Activated CD4-positive, alpha-beta T cell treated with anti-CD3 and anti-CD28 coated beads, Interleukin-10, Interleukin-2, amounts not matched to agents 100 ng/mL and 50 ng/mL, durations not matched to agents 16 hours and 8 hours (primary cell): ENCODE measurements around the gene WDR35.
"Not testable (repeated sequence)": the region's sequence is repeated elsewhere in the genome, so short reads cannot be mapped to it uniquely, and the experiment has no call there.

Source experiments
- DNase-seq: peaks from one replicate; pipeline ENCODE4 v3.0.0-alpha.2; 2020

WDR35 gene

GRCh38 chr2:19891971-19892370 lies 97.9 kb downstream of the WDR35 start:
- DNase-seq, result not testable (repeated sequence)

- DNase-seq, result no peak
Observed at GRCh38 chr2:19890104-19890503, 99.8 kb downstream of the WDR35 start.

GRCh38 chr2:19888831-19889230 lies 101.1 kb downstream of the WDR35 start:
- DNase-seq, result no peak

DNA sequence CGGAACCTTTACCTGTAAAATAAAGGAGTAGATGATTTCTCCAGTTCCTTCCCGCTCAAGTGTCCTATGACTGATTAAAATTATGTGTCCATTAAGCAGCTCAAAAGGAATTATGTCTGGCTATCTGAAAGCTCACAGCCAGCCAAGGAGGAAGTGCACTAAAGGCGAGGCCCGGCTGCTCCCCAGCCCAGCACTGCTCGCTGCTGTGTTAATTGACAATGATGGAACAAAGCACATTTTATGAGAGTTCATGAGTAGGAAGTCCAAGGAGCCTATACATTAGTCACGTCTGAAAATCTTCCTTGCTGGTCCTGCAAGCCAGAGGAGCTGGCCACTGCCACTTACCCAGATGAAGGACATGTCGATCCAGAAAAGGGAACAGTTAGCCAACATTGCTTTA lies 102.4 kb downstream of the WDR35 start:
- DNase-seq, result no peak

DNA sequence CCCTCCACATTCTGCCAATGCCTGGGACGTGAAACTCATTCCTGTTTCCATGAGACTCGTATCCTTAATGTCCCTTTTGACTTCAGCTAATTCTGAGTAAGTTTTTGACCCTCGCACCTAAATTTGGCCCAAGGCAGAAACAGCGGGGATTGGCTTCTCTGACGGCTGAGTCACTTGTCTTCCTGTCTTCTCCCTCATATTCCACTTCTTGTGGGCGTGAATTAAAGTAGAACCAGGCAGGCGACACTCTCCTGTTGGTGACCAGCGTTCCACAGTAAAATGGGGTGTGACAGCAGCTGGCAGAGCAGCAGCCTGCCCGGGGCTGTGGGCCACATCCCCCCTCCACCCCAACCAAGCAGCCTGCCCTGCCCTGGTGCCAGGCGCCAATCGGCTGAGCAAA lies 103.6 kb downstream of the WDR35 start:
- no peak for DNase-seq

DNA sequence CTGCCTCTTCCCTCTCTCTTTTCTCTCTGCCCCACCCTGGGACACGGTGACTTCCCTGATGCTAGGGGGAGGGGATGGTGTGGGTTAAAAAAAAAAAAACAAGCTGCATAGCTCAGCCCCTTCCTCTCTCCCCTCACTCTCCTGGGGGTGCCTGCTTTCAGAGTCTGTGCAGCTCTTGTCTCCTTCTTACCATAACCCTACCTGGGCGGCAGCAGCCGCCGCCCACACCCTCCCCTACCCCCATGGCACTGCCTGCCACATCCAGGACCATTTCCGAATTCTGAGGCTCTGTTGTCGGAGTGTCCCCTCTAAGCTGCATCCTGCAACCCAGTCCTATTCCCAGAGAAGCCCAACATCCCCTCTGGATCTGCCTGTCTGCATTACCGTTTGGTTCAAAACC lies 104.1 kb downstream of the WDR35 start:
- no peak for DNase-seq

- no peak for DNase-seq
Observed at GRCh38 chr2:19883971-19884720, 105.8 kb downstream of the WDR35 start.

DNA sequence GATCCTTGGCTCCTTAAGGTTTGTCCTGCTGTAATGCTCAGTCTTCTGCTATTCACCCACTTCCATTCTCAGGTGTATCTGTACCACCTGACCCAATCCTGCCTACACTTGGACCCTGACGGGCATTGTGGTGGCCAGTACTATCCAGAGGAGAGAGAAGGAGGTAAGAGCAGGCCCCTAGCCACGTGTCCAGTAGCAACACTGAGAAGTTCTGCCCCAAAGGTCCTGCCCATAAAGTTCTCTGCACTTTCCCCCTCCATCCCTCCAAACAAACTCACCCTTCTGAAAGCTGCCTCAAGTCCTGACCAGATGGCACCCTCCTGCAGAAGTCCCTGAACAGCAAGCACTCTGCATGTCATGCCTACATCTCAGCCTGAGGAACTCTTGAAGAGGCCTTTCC lies 106.4 kb downstream of the WDR35 start:
- no peak for DNase-seq

- DNase-seq, result no peak
Observed at GRCh38 chr2:19882286-19882685, 107.6 kb downstream of the WDR35 start.

- no peak for DNase-seq
Observed at GRCh38 chr2:19881908-19882265, 108.0 kb downstream of the WDR35 start.

- DNase-seq, result no peak
Observed at GRCh38 chr2:19881221-19881907, 108.5 kb downstream of the WDR35 start.

- DNase-seq, result not testable (repeated sequence)
Observed at GRCh38 chr2:19880191-19880590, 109.7 kb downstream of the WDR35 start.

GRCh38 chr2:19879120-19879519 lies 110.8 kb downstream of the WDR35 start:
- DNase-seq, result no peak

DNA sequence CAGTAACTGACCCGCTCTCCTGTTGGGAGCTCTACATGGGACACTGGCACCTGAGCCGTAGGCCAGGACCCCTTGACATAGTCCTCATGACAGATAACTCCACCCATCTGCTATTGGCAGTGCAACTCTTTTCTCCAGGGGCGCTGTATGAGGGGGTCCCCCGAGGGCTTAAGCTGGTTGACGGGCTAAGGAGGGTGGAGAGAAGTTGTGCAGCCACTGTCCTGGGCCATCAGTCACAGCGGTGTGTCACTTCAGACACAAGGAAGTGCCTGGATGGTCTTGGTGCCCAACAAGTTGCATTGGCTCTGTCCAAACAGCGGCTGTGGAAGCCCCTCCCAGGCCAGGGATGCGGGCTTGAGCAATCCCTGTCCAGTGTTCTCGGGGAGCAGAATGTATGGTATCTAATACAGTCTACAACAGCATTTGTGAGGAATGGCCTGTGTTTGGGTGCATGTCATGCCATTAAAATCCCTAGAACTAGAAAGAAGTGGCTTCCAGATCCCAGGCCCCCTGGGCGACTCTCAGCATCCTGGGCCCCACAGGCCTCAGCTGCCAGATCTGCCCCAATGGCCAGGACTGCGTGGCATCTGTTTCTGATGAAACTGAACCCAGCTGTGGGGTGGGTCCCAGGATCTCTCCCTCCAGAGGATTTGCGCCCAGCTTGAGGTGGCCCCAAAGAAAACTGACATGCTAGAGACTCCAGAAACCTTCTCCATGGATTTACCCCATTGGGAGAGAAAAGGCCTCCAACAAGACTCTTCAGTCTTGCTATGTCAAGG lies 111.4 kb downstream of the WDR35 start:
- no peak for DNase-seq

DNA sequence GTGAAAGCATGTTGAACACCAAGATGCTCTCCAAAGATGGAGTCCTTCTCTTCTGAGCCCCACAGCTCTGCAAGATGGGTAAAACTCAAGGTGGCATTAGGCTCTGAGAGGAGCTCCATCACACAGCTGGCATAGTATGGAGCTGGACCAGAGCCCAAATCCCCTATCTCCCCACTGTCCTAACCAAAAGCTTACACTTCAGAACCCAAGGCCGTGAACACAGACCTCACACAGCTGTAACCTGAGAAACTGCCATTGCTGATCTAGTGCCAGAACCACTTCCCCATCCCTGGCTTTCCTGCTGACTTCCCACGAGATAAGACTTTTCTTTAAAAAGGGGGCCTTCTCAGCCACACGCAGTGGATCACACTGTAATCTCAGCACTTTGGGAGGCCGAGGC lies 113.2 kb downstream of the WDR35 start:
- DNase-seq, result no peak

DNA sequence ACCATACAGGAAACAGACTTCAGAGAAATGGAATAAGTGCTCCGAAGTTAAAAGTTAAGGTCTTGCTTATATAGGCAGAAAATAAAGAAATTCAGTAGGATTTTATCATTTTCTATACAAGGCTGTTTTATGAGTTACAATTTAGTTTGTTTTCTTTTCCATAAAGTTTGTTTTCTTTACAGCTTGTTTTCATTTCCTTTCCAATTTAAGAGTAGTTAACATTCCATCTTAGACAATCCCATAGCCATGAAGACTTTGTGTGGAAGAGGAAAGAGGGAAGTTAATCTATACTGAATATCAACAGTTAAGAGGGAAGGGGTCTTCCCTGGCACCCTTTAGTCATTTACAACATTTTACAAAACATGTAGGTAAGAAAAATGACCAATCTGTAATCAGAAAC lies 114.6 kb downstream of the WDR35 start:
- no peak for DNase-seq

- DNase-seq, result no peak
Observed at GRCh38 chr2:19874726-19875125, 115.2 kb downstream of the WDR35 start.

DNA sequence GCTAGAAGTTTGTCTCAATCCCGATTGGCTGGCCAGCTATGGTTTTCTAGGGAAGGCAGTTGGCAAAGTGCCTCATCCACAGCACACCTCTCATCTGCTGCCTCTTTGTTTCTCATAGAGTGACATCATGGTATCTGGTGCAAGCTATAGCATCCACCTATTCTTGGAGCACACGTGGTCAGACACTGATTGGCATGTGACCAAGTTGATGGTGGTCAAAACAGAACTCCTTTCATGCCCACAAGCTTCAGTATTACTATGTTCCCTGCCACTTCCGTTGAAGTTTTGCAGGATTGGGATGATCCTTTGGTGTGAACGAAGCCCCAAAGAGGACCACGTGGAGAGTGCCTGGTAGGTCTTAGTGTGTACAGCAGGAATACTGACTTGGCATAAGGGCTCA lies 116.9 kb downstream of the WDR35 start:
- DNase-seq, result no peak

DNA sequence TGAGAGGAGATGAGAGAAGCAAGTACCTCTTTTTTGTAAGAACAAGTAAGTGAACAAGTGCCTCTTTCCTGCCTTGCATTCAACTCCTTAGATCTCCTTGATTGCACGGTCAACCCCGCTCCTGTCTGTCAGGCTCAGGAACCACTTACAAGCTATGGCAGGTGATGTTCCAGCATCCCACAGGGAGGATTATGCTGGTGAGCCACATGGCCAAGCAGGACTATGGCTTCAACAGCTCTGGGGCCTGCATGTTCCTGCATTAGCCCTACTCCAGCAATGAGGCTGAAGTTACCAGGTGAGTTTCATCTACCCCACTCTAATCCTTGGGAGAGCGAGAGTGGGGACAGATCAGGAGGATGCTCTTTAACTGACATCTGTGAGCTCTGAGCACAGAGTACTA lies 117.6 kb downstream of the WDR35 start:
- no peak for DNase-seq

DNA sequence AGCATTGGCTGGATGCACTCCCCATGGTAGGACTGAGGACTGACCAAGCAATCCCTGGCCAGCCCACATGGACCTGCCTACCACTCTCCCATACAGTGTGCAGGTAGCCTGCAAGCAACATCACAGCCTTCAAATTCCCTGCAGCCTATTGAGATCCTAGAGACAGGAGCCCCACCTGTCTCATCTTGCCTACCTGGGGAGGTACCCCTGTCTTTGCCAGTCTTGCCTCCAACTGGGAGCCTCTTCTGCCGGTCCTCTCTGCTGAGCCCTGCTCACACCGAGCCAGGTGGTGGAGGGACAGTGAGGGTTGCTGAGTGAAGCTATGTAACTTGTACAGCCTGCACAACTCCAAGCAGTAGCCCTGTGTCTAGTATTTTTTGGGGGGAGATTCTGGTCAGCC lies 118.1 kb downstream of the WDR35 start:
- no peak for DNase-seq

- DNase-seq, result no peak
Observed at GRCh38 chr2:19870792-19871191, 119.1 kb downstream of the WDR35 start.

GRCh38 chr2:19868701-19869580 lies 121.0 kb downstream of the WDR35 start:
- DNase-seq, result peak; percentile 48

GRCh38 chr2:19868224-19868623 lies 121.7 kb downstream of the WDR35 start:
- no peak for DNase-seq
